Measurements from ENCODE around the gene UBE3C.

Gene UBE3C

DNA sequence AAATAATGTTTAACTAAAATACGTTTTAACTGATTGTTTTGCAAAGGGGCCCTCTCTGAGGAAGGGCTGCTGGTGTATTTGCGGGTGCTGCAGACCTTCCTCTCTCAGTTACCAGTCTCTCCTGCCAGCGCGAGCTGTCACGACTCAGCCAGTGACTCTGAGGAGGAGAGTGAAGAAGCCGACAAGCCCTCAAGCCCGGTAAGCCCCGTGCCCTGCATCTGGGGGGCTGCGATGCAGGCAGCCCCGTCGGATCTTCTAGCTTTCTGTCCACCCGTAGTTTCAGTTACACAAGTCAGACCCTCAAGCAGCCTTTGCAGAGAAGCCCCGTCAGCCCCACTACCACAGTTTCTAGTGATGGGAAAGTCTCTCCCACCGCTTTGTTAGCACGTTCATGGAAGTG, 45.1 kb downstream of the UBE3C start:
- CTCF ChIA-PET, result interaction anchor here (0.6 kb wide), 1 partner anchor 32 kb away, joined by 3 read pairs; no protein-coding TSS in a partner anchor
- TF ChIP-seq, protein P1, sequence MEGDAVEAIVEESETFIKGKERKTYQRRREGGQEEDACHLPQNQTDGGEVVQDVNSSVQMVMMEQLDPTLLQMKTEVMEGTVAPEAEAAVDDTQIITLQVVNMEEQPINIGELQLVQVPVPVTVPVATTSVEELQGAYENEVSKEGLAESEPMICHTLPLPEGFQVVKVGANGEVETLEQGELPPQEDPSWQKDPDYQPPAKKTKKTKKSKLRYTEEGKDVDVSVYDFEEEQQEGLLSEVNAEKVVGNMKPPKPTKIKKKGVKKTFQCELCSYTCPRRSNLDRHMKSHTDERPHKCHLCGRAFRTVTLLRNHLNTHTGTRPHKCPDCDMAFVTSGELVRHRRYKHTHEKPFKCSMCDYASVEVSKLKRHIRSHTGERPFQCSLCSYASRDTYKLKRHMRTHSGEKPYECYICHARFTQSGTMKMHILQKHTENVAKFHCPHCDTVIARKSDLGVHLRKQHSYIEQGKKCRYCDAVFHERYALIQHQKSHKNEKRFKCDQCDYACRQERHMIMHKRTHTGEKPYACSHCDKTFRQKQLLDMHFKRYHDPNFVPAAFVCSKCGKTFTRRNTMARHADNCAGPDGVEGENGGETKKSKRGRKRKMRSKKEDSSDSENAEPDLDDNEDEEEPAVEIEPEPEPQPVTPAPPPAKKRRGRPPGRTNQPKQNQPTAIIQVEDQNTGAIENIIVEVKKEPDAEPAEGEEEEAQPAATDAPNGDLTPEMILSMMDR (IDR thresholded peaks at IDR 0.05; ENCODE audit: control extremely low read depth, extremely low read depth, low read depth, missing control alignments), result no peak

DNA sequence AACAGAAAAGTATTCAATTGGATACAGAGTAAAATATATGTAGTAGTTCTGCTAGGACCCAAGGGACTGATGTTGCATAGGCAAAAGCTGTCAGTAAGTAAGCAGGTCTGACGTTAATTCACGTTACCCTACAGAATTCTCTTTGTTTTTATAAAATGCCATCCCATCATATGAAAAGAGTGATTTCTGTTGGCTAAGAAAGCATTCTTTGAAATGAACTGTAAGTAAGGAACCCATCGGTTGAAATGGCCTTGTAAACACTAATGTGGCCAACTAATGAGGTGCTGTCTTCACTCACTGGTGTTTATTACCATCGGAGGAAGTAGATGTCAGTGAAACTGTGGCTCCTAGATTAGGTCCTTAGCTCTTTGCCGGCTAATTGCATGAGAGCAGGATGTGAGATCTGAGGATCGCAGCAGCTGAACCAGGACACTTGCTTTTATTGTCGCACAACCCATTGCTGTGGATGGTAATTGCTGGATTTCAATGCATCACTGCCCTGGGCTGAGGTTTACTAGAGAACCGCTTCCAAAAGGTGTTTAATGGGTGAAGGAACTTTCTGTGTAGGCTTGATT, 49.5 kb downstream of the UBE3C start:
- TF ChIP-seq, protein P1 (IDR thresholded peaks at IDR 0.05; ENCODE audit: control extremely low read depth, extremely low read depth, low read depth, missing control alignments), result no peak
- ChIA-PET POLR2A (no interaction called here), CTCF (interaction anchor here (1.2 kb wide), 1 partner anchor 19 kb away, joined by 3 read pairs; no protein-coding TSS in a partner anchor)
- no peak for DNase-seq (ENCODE audit: extremely low spot score)

More for the DNA sequence above, 45.1 kb downstream of the UBE3C start:
- DNase-seq (ENCODE audit: extremely low spot score), result no peak
- POLR2A ChIA-PET, result no interaction called here

DNA sequence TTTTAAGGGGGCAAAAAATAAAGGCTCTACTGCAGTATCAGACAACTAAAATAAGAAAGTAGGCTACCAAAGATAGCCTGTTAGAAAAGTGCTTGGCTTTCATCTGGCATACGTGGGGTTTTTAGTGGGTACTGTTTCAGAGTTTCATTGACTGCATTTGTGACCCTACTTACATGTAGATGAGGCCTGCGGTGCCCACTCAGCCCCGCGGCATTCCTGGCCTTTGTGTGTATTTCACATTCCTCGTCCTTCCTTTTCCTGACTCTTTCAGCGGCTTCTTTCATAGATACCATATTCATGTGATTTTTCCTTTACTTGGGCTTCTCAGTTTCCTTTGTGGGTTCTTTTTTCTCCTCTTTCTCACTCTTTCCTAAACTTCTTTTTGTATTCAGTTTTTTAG, 50.7 kb downstream of the UBE3C start:
- CTCF ChIA-PET, result no interaction called here
- POLR2A ChIA-PET, result no interaction called here
- no peak for DNase-seq (ENCODE audit: extremely low spot score)
- TF ChIP-seq, protein P1 (IDR thresholded peaks at IDR 0.05; ENCODE audit: control extremely low read depth, extremely low read depth, low read depth, missing control alignments), result no peak

DNA sequence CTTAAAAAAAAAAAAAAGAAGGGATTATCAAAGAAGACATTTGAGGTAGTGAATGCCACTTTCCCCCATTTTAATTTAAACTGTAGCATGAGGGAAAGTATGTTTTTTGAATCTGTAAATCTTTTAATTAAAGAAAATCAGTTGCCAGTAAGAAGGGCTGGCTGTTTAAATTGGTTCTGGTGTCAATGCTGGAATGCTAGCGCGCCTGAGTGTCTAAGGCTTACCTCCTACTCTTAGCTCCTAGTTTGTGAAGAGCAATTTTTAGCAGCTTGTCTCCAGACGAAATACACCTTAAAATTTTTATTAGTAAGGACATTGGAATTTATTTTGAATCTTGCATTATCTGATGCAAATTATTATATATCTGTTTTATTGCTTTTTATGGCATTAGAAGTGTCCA, 54.1 kb downstream of the UBE3C start:
- ChIA-PET POLR2A (no interaction called here), CTCF (interaction anchor here (1.1 to 2.2 kb wide), 3 partner anchors 10 to 26 kb away, joined by 3 to 9 read pairs (median 4); no protein-coding TSS in a partner anchor)
- no peak for DNase-seq (ENCODE audit: extremely low spot score)
- TF ChIP-seq, protein P1 (IDR thresholded peaks at IDR 0.05; ENCODE audit: control extremely low read depth, extremely low read depth, low read depth, missing control alignments), result no peak

DNA sequence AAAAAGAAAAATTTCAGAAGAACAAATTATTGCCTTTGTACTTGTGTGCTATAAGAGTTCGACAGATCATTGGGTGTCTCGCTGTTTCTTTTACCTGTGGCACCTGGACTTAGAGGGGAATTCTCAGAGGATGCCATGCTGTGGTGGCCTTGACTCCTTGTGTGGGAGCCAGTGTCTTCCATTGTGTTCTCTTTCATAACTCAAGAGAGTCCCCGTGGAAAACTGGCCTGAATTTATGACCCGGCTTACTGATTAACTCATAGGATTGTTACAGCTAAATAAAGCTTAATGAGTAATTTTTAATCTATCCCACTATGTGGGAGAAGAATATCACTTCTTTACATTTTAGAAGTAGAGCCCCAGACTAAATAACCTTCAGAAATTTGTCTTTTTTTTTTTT, 54.5 kb downstream of the UBE3C start:
- no peak for DNase-seq (ENCODE audit: extremely low spot score)
- ChIA-PET POLR2A (no interaction called here), CTCF (interaction anchor here (1.7 to 2.2 kb wide), 2 partner anchors 11 to 12 kb away, joined by 4 to 9 read pairs; no protein-coding TSS in a partner anchor)
- TF ChIP-seq, protein P1 (IDR thresholded peaks at IDR 0.05; ENCODE audit: control extremely low read depth, extremely low read depth, low read depth, missing control alignments), result no peak

DNA sequence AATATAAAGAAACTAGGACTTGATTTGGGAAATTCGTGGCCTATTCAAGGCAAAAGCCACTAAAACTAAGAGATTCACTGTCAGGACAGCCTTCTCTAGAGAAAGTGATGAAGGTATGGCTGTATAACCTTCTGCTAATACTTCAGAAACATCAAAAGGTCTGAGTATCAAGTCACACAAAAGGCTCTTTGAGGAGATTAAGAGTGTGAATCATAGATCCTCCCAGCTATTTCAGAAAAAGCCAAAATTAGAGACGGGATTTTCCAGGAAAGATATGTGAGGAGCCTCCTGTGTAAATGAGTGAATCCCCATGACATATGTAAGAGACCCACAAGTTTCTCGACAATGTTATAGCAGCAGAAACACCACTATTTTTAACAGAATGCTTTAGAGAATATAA, 56.2 kb downstream of the UBE3C start:
- TF ChIP-seq, protein P1 (IDR thresholded peaks at IDR 0.05; ENCODE audit: control extremely low read depth, extremely low read depth, low read depth, missing control alignments), result no peak
- DNase-seq (ENCODE audit: extremely low spot score), result no peak
- POLR2A ChIA-PET, result interaction anchor here (0.6 kb wide), 1 partner anchor 60 kb away, joined by 5 read pairs; no protein-coding TSS in a partner anchor
- CTCF ChIA-PET, result no interaction called here
